KOPT-K1 (cell line): ENCODE measurements around the gene RTTN.

Source experiments
- H3K27ac ChIP-seq: fragments of 200-600 bp; sonication (generic); 2 replicates; pipeline ENCODE4 v1.5.1; 2016; ENCODE audit warnings: antibody characterized with exemption, mild to moderate bottlenecking, low read depth, low read length; ENCODE audit not compliant: poor library complexity, severe bottlenecking
- H3K36me3 ChIP-seq: fragments of 200-600 bp; sonication (generic); 2 replicates; pipeline ENCODE4 v1.5.1; 2017; ENCODE audit warnings: antibody characterized with exemption, mild to moderate bottlenecking, low read length, moderate library complexity; ENCODE audit not compliant: insufficient read depth
- H3K9me3 ChIP-seq: fragments of 200-600 bp; sonication (generic); 2 replicates; pipeline ENCODE4 v1.5.1; 2017; ENCODE audit warnings: antibody characterized with exemption, low read length, mild to moderate bottlenecking; ENCODE audit not compliant: insufficient read depth, poor library complexity, severe bottlenecking

The RTTN gene

DNA sequence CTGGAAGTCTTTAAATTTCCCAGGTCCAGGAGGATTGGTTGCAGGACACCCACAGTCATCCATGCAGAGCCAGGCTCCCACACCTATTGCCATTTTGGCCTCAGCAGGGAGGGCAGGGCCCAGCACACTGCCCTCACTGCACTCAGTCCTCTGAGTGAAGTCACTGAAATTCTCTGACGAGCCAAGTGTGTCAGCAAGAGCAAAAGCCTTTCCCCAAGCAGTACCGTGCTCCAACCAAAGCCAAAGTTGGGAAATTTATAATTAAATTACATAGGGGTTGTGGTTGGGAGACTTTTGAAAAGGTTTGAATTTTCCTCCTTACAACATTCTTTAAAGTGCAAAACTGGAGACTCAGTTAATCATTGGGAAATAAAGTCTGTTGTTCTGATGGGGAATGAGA lies 159.3 kb downstream of the RTTN start:
- Histone ChIP-seq H3K9me3 (no peaks in the 10 kb centered on the region), H3K27ac (no peak overlapping the region), H3K36me3 (peaks cover 48% of the 10 kb centered on the region)

DNA sequence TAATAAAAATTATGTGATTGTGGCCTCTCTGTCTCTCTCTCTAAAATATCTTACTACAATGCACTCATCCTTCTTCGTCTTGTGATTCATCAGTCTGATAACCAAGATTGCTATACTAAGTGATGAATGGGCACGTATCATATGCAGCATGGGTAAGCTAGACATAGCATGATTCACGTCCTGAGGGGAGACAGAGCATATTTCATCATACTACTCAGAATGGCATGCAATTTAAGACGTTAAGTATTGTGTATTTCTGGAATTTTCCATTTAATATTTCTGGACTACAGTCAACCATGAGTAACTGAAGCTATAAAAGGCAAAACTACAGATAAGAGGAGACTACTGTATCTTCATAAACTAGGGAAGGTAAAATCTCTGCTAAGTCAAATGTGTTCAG lies 160.9 kb downstream of the RTTN start:
- no peaks in the 10 kb centered on the region for H3K9me3 ChIP-seq
- H3K27ac ChIP-seq, result no peak overlapping the region
- peaks cover 38% of the 10 kb centered on the region for H3K36me3 ChIP-seq

DNA sequence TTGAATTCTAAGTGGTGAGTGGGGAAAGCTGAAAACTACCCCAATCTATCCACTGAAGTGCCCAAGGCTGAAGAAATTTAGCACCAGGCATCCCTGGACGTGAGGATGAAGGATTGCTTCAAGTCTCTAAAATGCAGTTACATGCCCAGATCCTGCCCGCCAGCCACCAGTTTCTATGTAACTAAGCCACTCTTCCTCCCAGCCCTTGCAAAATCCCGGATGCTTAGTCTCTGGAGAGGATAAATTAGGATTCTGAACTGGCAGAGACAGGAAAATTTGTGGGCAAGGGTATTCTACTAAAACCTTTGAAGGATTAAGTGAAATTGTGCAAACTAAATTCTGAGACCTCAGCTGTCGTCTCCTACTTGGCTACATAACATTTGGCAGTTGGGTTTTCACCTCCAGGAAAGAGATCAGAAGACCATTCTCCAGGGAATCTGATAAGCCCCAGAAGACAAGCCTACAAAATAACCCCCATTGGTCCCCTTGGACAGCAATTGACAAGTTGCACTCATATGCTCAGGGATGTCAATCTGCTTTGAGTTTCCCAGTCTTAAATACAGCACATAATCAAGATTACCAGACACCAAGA lies 163.9 kb downstream of the RTTN start:
- Histone ChIP-seq H3K36me3 (peaks cover 43% of the 10 kb centered on the region), H3K9me3 (no peaks in the 10 kb centered on the region), H3K27ac (no peak overlapping the region)

DNA sequence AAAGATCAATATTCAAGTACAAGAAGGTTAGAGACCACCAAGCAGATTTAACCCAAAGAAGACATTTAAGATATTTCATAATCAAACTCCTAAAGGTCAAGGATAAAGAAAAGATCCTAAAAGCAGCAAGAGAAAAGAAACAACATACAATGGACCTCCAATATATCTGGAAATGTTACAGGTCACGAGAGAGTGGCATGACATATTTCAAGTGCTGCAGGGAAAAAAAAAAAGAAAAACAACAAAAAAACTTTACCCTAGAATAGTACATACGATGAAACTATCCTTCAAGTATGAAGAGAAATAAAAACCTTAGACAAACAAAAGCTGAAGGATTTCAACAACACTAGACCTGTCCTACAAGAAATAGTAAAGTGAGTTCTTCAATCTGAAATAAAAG lies 166.3 kb downstream of the RTTN start:
- Histone ChIP-seq H3K9me3 (no peaks in the 10 kb centered on the region), H3K27ac (no peak overlapping the region), H3K36me3 (peaks cover 32% of the 10 kb centered on the region)

DNA sequence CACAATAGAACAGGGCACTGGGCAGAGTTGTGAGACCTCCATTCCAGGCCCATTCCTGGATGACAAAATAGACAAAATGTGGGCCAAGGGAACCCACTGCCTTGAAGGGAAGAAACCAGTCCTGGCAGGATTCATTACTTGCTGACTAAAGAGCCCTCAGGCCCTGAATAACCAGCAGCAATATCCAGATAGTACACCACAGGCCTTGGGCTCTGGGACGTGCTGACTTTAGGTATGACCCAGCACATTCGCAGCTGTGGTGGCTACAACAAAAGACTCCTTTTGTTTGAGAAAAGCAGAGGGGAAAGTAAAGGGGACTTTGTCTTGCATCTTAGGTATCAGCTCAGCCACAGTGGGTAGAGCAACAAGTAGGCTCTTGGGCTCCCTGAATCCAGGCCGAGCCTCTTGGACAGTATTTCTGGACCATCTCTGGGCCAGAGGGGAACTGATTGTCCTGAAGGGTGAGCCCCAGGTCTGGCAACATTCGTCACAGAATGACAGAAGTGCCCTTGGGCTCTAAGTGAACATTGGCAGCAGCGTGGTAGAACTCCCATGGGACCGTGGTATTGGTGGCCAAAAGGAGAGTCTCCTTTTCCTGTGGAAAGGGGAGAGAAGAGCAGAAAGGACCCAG lies 167.9 kb downstream of the RTTN start:
- peaks cover 24% of the 10 kb centered on the region for H3K36me3 ChIP-seq
- H3K9me3 ChIP-seq, result no peaks in the 10 kb centered on the region
- no peak overlapping the region for H3K27ac ChIP-seq

DNA sequence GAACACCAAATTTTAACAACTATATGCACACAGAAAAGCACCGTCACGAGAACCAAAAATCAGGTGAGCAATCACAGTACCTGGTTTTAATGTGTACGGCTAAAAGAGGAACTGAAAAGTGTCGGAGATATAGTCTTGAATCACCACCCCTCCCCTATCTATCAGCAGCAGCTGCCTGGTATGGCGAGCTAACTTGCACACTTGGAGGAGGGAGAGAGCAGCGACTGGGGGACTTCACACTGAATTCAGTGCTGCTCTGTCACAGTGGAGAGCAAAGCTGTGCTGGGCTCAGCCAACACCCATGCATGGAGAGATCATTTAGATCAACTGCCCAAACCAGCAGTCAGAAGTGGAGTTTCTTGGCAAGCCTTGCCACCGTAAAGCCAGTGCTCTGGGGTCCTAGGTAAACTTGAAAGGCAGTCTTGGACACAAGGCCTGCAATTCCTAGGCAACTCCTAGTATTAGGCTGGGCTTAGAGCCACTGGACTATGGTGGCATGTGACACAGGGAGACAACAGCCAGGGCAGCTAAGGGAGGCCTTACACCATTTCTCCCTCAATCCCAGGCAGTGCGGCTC lies 168.6 kb downstream of the RTTN start:
- no peaks in the 10 kb centered on the region for H3K9me3 ChIP-seq
- H3K27ac ChIP-seq, result no peak overlapping the region
- peaks cover 21% of the 10 kb centered on the region for H3K36me3 ChIP-seq

DNA sequence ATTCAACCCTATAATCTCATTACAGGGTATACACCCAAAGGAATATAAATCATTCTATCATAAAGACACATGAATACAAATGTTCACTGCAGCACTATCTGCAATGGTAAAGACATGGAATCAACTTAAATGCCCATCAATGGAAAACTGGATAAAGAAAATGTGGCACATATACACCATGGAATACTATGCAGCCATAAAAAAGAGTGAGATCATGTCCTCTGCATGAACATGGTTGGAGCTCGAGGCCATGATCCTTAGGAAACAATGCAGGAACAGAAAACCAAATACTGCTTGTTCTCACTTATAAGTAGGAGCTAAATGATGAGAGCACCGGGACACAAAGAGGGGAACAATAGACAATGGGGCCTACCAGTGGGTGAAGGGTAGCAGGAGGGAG lies 169.3 kb downstream of the RTTN start:
- Histone ChIP-seq H3K27ac (no peak overlapping the region), H3K36me3 (peaks cover 17% of the 10 kb centered on the region), H3K9me3 (no peaks in the 10 kb centered on the region)

DNA sequence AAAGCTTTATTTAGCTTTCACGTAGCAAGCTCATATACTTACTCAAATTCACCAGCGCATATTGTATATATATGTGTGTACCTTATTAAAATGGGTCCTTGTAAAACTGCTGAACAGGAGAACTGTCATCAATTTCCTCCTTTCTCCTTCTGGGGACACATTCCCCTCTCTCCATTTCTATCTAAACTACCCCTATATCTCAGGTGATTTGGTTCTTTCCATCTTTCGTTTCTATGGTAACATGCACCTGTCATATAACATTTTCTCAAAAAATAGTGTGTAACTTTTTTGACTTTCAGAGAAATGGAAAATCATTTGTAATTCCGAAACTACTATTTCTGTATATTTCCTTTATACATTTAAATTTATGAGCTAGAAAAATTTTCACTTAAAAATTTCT lies 174.3 kb downstream of the RTTN start:
- Histone ChIP-seq H3K36me3 (peaks cover 36% of the 10 kb centered on the region), H3K9me3 (no peaks in the 10 kb centered on the region), H3K27ac (no peak overlapping the region)

DNA sequence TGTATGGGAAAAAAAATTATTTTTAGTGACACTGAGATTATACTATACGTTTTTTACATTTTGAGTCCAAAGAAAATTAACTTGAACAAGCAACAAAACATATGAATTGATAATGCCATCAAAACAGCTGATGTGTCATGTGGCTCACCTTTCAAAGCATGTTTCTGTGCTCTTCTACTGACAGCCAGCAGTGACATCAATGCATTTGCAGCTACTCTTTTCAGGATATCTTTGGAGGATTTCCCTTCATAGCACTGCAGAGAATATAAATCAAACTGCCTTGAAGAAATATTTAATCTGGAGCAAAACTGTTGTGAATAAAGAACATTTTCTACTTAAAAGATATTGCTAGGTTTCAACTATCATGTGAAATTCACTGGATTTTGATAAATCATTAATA lies 174.8 kb downstream of the RTTN start:
- Histone ChIP-seq H3K36me3 (peaks cover 41% of the 10 kb centered on the region), H3K9me3 (no peaks in the 10 kb centered on the region), H3K27ac (no peak overlapping the region)

DNA sequence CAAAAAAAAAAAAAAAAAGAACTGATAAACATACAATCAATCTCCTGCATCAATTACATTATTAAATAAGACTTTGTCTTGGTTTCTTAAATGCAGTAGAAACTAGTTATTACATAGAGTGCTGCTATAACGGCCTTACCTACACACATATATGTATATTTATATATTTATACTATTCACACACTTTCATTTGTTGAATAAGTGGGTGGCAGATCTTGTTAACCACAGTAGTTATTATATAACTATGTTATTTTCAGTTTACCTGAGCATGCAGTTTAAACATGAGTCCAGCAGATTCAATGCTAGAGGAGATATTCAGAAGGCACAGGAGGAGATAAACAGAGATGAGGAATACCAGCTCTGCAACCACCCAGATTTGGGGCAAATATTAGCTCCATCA lies 176.3 kb downstream of the RTTN start:
- H3K36me3 ChIP-seq, result peaks cover 55% of the 10 kb centered on the region
- H3K27ac ChIP-seq, result no peak overlapping the region
- H3K9me3 ChIP-seq, result no peaks in the 10 kb centered on the region

DNA sequence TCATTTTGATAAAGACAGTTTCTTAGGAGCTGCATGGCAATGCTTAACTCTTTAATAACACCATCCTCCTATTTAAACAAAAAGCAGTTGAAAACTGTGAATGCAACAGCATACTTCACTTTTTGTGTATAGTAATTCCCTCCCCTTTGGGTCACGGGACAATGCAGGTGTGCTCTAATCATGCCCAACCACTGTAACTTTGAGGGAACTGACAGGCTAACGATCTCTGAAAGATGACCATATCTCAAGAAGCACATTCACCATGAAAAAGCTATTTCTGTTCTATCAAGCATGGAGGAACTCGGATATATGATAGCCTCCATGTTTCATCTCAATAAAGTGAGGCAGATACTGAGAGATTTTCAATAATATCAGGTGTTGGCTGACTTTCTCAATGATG lies 176.8 kb downstream of the RTTN start:
- Histone ChIP-seq H3K36me3 (peaks cover 59% of the 10 kb centered on the region), H3K9me3 (no peaks in the 10 kb centered on the region), H3K27ac (no peak overlapping the region)

DNA sequence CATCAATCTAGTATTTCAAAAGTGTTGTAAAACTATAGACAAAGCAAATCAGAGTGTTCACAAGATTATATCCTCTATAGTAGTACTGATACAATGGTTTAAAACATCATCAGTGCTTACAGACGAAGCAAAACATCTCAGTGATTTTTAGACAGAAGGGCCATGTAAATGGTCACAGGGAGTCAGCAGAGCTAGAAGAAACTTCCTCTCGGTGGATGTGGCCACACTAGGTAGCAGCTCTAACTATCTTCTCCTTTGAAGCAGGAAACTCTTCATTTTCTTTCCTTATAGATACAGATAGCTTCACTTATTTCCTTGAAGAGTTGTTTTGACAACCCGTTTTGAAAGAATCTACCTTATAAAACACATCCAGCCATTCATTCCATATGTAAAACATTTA lies 177.4 kb downstream of the RTTN start:
- Histone ChIP-seq H3K9me3 (no peaks in the 10 kb centered on the region), H3K27ac (no peak overlapping the region), H3K36me3 (peaks cover 65% of the 10 kb centered on the region)

DNA sequence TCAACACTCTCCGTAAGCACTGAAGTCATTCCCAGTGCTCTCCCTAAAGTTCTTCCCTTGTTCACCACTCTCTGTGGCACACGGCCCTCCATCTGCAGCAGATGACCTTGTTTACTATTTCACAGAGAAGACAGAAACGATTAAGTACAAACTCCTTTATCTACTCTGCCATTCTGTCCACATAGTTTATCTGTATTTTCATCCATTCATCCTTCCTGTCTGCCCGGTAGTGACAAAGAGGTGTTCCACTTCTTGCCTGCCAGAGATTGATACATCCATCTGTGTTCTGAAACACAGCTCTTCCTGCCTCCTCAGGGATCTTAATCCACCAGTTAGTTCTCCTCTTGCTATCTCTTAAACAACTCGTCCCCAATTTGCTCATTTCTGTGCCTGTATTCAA lies 179.9 kb downstream of the RTTN start:
- Histone ChIP-seq H3K36me3 (peaks cover 82% of the 10 kb centered on the region), H3K9me3 (no peaks in the 10 kb centered on the region), H3K27ac (no peak overlapping the region)

DNA sequence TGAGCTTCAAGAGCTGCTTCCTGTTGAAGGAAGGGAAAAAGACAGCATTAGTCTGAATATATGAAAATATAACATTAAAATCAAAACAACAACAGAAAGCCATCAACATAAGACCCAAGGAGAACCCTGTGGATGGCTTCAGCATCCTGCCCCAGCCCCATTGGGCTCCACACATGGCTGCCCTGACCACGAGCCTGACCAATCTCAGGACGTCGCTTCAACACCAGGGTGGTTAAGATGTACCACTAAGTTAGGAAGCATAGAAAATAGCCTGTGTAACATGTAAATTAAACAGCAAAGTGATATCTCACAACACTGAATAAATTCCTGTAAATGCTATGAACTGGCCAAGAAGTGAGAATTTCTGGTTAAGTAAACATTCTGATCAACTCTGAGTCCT lies 180.7 kb downstream of the RTTN start:
- Histone ChIP-seq H3K27ac (no peak overlapping the region), H3K36me3 (peaks cover 85% of the 10 kb centered on the region), H3K9me3 (no peaks in the 10 kb centered on the region)

DNA sequence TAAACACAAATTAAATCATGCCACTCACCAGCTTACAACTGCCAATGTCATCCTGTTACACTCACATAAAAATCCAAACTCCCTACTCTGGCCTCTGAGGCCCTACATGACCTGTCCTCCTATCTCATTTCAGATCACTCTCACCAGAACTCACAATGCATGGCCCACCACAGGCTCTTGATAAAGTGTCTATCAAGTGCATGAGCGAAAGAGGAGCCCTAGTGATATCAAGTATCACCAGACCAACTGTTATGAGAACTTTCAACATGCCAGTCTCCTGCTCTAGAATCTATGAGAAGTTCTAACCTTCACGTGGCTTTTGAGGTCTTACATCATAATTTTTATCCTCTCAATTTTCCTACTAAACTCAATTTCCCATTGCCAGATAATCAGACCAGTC lies 181.4 kb downstream of the RTTN start:
- no peak overlapping the region for H3K27ac ChIP-seq
- H3K9me3 ChIP-seq, result no peaks in the 10 kb centered on the region
- peaks cover 84% of the 10 kb centered on the region for H3K36me3 ChIP-seq

DNA sequence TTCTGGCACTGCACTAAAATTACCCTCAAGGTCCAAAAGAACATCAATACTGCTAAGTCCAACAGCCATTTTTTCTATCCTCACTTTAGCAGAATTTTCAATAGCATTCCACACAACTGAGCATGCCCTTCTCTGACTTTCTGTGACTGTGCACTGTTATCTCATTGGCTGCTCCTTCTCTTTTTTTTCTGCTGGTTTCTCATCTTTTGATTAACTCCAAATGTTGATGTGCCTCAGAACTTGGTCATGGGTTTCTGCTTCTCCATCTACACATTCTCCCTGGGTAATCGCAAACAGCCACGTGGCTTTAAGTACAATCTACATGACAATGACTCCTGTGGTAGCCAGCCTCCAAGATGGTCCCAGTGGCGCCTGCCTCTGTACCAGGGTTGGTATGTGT lies 182.9 kb downstream of the RTTN start:
- peaks cover 81% of the 10 kb centered on the region for H3K36me3 ChIP-seq

More for the DNA sequence above, 182.9 kb downstream of the RTTN start:
- Histone ChIP-seq H3K27ac (no peak overlapping the region), H3K9me3 (no peaks in the 10 kb centered on the region)
